DMS114 treated with DMSO at 0.1 percent for 48 hours (cell line): Measurements from ENCODE around the gene AGAP1.
"Not testable (repeated sequence)": the region's sequence is repeated elsewhere in the genome, so short reads cannot be mapped to it uniquely, and the experiment has no call there.

Source experiments
- DNase-seq: peaks from one replicate; lab custom pipeline; 2025; ENCODE audit not compliant: unreplicated experiment; lab: John Stamatoyannopoulos, UW

AGAP1 gene

GRCh38 chr2:236078297-236079255, 584.7 kb downstream of the AGAP1 start:
- no peak for DNase-seq

DNA sequence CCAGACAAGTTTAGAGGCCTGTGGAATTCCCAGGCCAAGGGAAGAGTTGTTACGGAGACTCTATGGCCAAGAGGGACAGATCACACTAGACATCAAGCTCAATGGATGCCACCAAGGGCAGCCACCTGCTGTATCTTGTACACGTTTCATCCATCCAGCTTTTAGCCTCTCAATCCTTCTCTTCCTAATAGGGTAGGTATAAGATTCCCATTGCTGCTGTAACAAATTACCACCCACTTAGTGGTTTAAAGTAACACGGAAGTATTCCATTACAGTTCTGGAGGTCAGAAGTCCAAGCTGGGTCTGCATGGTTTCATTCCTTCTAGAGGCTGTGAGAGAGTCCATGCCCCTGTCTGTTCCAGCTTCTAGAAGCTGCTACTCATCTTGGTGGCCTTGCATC, 586.6 kb downstream of the AGAP1 start:
- DNase-seq = no peak

DNA sequence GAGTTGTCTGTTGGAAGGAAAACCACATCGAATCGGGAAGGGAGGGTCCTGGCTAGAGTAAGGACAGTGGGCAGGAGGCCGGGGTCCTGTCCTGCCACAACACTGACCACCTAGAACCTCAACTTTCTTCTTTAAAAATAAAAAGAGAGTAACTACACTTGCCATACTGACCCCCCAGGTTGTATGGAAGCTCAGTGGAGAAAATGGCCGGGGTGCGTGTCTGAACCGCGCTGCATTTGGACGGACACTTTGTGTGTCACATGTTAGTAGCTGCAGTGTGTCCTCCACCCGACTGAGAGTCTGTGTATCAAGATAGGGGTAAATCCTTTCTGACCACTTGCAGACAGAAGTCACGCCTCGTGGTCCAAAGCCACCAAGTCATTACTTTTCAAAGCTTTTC, 587.3 kb downstream of the AGAP1 start:
- DNase-seq = no peak

DNA sequence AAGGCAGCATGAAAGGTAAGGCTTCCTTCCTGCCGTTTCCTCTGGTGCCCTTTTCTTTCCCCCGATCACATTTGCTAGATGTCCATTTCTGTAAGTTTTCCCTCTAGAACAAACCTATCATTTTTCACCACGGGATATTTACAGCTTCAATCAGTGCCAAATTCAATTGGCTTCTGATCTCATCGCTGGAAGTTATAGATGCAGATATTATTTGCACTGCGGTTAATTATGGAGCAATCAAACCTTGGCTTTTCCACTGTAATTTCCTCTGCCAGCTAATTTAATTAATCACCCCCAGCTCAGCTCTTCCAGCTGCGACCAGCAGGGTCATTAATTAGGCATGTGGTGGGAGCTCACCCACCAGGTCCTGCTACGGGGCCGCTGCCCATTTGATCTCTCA, 588.2 kb downstream of the AGAP1 start:
- no peak for DNase-seq

DNA sequence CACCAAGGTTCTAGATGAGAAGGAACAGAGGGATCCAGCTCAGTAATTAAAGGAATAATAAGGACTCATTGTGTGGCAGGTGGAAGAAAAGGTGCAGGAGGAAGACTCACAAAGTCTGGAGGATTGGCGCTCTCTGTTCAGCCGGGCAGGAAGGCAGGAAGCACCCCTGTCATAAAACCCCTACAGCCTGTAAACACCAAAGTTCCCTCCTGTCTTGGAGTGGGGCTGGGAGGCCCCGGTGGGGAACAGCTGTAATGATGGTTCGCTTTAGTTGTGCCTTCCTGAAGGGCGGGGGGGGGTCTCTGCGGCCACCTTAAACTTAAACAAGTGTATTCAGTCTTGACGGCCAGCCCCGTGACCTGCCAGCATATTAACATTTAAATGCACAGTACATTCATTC, 590.1 kb downstream of the AGAP1 start:
- no peak for DNase-seq

DNA sequence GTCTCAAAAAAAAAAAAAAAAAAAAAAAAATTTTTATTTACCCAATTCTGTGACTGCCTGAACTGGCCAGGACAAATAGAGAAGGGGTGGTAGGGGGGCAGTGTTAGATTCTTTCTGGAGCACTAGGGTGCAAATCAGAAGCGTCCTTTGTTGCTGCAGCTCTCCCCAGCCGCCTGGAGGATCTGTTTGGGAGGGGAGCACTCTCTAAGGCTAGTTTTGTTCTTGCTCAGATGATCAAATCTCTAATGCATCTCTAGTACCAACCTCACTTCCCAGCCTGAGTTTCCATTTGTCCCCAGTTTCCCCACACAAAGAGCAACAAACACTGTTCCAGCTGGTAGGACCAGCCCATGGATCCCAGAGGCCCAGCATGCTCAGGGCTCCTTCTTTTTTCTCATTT, 591.4 kb downstream of the AGAP1 start:
- DNase-seq = no peak

DNA sequence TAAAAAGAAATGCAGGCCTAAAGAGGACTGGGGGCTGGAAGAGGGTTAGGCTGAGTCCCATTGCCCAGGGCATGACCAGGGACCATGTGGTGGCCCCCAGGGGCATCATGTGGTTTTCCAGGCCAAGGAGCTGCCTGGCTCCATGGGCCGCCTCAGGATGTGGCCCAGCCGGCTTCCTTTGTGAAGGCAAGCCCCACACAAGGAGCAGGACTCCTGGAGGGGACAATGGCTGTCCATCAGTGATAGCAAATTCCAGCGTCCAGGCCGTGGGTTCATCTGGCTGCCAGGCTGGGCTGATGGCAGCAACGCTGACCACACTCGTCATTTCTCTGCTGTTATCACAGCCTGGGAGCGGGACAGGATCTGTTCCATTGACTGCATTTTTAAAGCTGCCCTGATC, 591.8 kb downstream of the AGAP1 start:
- no peak for DNase-seq

DNA sequence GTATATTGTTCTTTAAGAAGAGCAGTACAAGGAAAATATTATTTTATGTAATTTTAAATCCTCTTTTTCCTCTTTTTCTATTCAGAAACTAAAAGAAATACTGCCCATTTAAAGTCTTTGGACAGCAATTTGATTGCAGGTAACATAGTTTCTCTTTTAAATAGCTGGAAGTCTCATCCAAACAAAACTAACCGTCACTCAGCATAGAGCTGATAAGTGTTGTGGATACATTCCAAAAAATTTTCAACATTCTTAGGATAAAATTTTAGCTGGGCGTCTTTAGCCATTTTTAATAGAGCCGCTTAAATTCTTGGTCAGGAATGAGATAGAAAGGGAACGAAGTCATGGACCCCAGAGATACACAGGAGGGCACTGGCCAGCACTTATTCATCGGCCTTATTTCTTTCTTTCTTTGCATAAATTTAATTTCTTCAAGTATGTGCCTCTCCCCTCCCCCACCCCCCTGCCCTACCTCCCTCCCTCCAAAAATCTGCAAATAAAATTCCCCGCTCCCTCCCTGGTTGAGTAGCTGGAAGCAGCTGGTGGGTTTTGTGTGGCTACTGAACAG, 592.6 kb downstream of the AGAP1 start:
- no peak for DNase-seq

DNA sequence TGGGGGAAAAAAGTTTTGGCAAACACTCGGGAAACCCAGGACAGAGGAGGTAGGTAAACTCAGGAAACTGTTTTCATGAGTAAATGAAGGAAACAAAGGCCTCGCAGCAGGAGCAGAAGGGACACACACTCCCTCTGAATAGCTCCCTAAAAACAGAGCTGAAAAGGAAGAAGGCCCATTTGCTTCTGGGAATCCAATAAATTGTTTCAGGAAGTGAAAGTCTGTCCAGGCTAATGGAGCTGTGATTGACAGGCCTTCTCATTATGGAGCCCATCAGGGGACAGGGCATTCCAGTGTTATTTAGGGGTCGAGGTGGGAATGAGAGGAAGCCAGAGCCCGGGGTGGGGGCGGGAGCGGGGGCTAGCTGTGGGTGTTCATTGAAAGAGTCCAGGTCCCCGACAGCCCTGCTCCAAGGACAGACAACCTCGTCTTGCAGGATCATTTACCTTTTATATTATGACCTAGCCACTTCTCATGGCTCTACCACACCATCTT, 593.2 kb downstream of the AGAP1 start:
- DNase-seq = no peak

DNA sequence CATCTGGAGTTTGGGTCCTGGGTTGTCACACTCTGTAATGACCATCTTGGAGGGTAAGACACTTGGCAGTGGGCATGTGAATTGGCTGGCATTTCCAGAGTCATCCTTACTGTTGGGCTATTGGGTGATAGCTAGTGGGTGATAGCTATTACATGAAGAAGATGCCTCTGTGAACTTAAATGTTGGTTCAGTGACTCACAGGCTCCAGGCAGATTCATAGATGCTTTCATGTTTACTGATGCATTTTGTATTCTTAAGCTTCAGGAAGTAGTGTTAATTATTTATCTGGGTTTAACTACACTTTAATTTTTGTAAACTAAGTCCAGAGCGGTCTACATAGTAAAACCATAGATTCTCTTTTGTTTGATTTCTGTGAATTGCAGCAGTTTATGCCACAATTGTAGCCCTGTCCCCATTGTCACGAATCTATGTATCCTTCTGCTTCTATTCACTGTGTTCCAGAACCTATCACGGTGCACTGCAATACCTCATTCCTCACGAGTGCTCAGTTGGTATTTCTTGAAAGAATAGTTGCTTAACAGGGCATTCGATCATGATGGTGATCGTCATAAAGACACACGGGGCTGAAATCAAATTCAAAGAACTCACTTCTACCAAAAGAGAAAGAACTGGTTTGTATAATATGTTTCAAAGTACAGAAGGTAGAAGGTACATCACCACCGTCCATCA, 594.7 kb downstream of the AGAP1 start:
- no peak for DNase-seq

- no peak for DNase-seq
These were observed 595.6 kb downstream of the AGAP1 start for GRCh38 chr2:236089271-236090026.

- DNase-seq = no peak
These were observed 596.2 kb downstream of the AGAP1 start for GRCh38 chr2:236090027-236090382.

DNA sequence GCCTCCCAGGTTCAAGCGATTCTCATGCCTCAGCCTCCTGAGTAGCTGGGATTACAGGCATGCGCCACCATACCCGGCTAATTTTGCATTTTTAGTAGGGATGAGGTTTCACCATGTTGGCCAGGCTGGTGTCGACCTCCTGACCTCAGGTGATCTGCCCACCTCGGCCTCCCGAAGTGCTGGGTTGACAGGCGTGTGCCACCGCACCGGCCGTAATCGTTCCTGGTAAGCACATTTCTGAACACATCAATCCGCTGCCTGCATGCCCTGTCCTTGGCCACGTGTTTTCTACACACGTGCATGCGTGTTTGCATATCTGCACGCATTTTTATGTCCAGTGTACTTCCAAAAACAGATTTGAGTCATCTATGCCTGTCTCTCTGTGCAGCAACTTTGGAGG, 597.0 kb downstream of the AGAP1 start:
- DNase-seq = not testable (repeated sequence)

DNA sequence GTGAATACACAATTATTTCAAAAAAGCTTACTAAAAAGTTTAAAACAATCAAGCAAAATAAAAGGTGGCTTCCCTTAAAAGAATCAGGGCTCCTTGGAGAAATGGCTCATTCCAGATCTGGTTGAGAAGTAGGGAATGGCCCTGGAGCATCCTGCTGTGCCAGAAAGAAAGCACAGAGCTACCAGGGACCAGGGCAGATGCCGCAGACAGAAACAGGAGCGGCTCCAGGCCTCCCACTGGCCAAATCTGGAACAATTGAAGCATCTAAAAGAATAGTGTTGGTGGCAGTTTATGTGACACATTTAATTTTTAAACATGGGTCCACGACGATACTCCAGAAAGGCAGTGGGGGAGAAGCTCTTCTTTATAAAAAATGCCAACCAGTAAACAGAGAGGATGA, 598.9 kb downstream of the AGAP1 start:
- DNase-seq = no peak

DNA sequence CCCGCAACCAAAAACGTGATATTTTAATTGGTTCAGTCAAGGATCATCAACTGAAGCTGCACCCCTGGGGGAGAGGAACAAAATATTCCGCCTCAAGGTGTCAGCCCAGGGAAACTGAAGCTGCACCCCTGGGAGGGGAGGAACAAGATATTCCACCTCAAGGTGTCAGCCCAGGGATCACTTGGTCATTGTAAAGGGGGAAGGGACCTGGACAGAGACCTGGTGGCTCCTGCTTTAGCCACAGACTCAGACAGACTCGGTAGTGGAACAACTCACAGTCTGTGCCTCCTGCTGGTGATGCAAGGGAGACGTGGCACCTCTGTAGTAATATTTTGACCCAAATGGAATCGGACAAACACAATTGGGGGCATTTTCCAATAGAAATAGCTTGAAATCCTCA, 599.3 kb downstream of the AGAP1 start:
- no peak for DNase-seq

DNA sequence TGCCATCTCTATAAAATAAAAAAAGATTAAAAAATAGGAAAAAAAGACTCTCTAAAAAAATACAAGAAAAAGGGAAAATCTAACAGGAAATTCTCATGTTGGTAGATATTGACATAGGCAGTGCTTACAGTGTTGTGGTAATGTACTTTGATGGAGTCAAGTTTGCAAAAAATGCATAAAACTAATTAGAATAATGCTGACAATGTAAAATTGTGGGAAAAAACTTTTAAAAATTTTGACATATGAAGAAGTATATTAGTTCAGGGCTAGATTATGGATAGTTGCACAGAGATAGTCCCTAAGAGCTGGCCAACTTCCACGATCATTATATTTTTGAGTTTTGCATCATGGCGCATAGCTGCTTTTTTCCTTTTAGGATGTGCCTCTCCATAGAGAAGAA, 601.7 kb downstream of the AGAP1 start:
- no peak for DNase-seq

- no peak for DNase-seq
These were observed 607.6 kb downstream of the AGAP1 start for GRCh38 chr2:236101311-236101950.

DNA sequence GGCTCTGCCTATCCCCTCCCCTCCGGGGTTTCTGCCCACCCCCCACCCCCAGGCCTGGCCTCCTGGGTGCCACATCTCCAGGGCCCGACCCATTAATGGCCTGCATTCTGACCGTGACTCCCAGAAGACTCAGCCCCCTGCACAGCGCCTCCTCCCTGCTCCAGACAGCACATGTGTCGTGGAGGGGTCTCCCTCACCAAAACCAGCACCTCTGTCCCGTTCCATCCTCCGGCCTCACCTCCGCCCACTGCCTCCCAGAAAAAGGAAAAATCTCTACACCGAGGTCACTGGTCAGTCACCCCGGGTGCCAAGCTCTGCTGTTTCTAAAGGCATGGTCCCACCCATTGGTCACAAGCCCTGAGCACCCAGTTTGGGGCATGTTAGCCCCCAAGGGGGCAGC, 609.1 kb downstream of the AGAP1 start:
- DNase-seq = no peak

- no peak for DNase-seq
These were observed 610.1 kb downstream of the AGAP1 start for GRCh38 chr2:236103981-236104380.

GRCh38 chr2:236105955-236106607, 612.2 kb downstream of the AGAP1 start:
- DNase-seq = no peak
